GM12874 (cell line): ENCODE results near the gene TEAD1.

Source experiments
- CTCF ChIP-seq: IDR thresholded peaks from 2 replicates; pipeline ENCODE4 v1.5.1; 2011; ENCODE audit warnings: low read depth, mild to moderate bottlenecking, control low read depth, low read length, moderate library complexity; ENCODE audit not compliant: insufficient read depth

Gene TEAD1

GRCh38 chr11:12744826-12745502 is 70.7 kb downstream of the TEAD1 start:
- TF ChIP-seq CTCF: no peak

- no peak for TF ChIP-seq CTCF
Measured at GRCh38 chr11:12745787-12746186, 71.6 kb downstream of the TEAD1 start.

GRCh38 chr11:12746593-12747097 is 72.4 kb downstream of the TEAD1 start:
- TF ChIP-seq CTCF: no peak

- no peak for TF ChIP-seq CTCF
Measured at GRCh38 chr11:12748561-12748960, 74.3 kb downstream of the TEAD1 start.

- TF ChIP-seq CTCF: no peak
Measured at GRCh38 chr11:12749442-12749841, 75.2 kb downstream of the TEAD1 start.

- TF ChIP-seq CTCF: no peak
Measured at GRCh38 chr11:12750181-12750580, 76.0 kb downstream of the TEAD1 start.

- no peak for TF ChIP-seq CTCF
Measured at GRCh38 chr11:12752868-12753524, 78.8 kb downstream of the TEAD1 start.
